Measurements from ENCODE around the gene EXD3. TPM values are rescaled to one million over a fixed set of nuclear protein-coding genes. Genes with fewer than 3 reads are reported as not detected.

Gene EXD3
- total RNA-seq, 6 experiments from 2014 or later, result 6.4 to 10.6 (median 8.7) TPM

GRCh38 chr9:137308057-137308619, 114.8 kb downstream of the EXD3 start:
- H3K27ac Mint-ChIP-seq, result no peak overlapping the region
- no peak for TF ChIP-seq CTCF (IDR thresholded peaks at IDR 0.05)
- peaks cover 6% of the 10 kb centered on the region; the same call in 1 of the 2 replicates for H3K27me3 Mint-ChIP-seq (ENCODE audit: insufficient read depth)
- H3K4me3 Mint-ChIP-seq, result no peak overlapping the region
- DNase-seq, result no peak
- no peaks in the 10 kb centered on the region for H3K4me1 Mint-ChIP-seq (ENCODE audit: low read depth)
- H3K36me3 Mint-ChIP-seq (ENCODE audit: low read depth), result no peaks in the 10 kb centered on the region
- no peaks in the 10 kb centered on the region for H3K9me3 Mint-ChIP-seq

GRCh38 chr9:137307255-137308056, 115.5 kb downstream of the EXD3 start:
- Mint-ChIP-seq H3K4me1 (ENCODE audit: low read depth) (no peaks in the 10 kb centered on the region), H3K9me3 (no peaks in the 10 kb centered on the region), H3K4me3 (no peak overlapping the region), H3K27me3 (ENCODE audit: insufficient read depth) (peaks cover 6% of the 10 kb centered on the region; the same call in 1 of the 2 replicates), H3K36me3 (ENCODE audit: low read depth) (no peaks in the 10 kb centered on the region), H3K27ac (no peak overlapping the region)
- DNase-seq, result no peak
- TF ChIP-seq CTCF (IDR thresholded peaks at IDR 0.05), result no peak

GRCh38 chr9:137306850-137307254, 116.1 kb downstream of the EXD3 start:
- DNase-seq, result no peak
- peaks cover 6% of the 10 kb centered on the region; the same call in 1 of the 2 replicates for H3K27me3 Mint-ChIP-seq (ENCODE audit: insufficient read depth)
- H3K36me3 Mint-ChIP-seq (ENCODE audit: low read depth), result no peaks in the 10 kb centered on the region
- no peak overlapping the region for H3K4me3 Mint-ChIP-seq
- TF ChIP-seq CTCF (IDR thresholded peaks at IDR 0.05), result no peak
- H3K4me1 Mint-ChIP-seq (ENCODE audit: low read depth), result no peaks in the 10 kb centered on the region
- no peak overlapping the region for H3K27ac Mint-ChIP-seq
- H3K9me3 Mint-ChIP-seq, result no peaks in the 10 kb centered on the region

GRCh38 chr9:137306066-137306849, 116.7 kb downstream of the EXD3 start:
- no peaks in the 10 kb centered on the region for H3K4me1 Mint-ChIP-seq (ENCODE audit: low read depth)
- no peak for TF ChIP-seq CTCF (IDR thresholded peaks at IDR 0.05)
- H3K27me3 Mint-ChIP-seq (ENCODE audit: insufficient read depth), result peaks cover 6% of the 10 kb centered on the region; the same call in 1 of the 2 replicates
- no peaks in the 10 kb centered on the region for H3K9me3 Mint-ChIP-seq
- no peak overlapping the region for H3K4me3 Mint-ChIP-seq
- H3K27ac Mint-ChIP-seq, result no peak overlapping the region
- H3K36me3 Mint-ChIP-seq (ENCODE audit: low read depth), result no peaks in the 10 kb centered on the region
- no peak for DNase-seq

- no peak for TF ChIP-seq CTCF (IDR thresholded peaks at IDR 0.05)
- H3K27me3 Mint-ChIP-seq (ENCODE audit: insufficient read depth), result peaks cover 6% of the 10 kb centered on the region; the same call in 1 of the 2 replicates
- H3K4me3 Mint-ChIP-seq, result no peak overlapping the region
- H3K9me3 Mint-ChIP-seq, result no peaks in the 10 kb centered on the region
- no peaks in the 10 kb centered on the region for H3K36me3 Mint-ChIP-seq (ENCODE audit: low read depth)
- H3K27ac Mint-ChIP-seq, result no peak overlapping the region
- DNase-seq, result no peak
- peaks cover 3% of the 10 kb centered on the region for H3K4me1 Mint-ChIP-seq (ENCODE audit: low read depth)
Observed at GRCh38 chr9:137305798-137306065, 117.2 kb downstream of the EXD3 start.
